Testis (tissue), 2 donors: Measurements from ENCODE around the gene PSMG4.

Experiments used
- POLR2A ChIP-seq: fragments of 450-650 bp; IDR thresholded peaks from one replicate; pipeline ENCODE4 v1.6.1; 2017; ENCODE audit warnings: antibody characterized with exemption, mild to moderate bottlenecking, moderate library complexity
- TF ChIP-seq, protein P1 (sequence below), 3 experiments: fragments of 450-650 bp in 2 of 3; fragments of 200-600 bp in 1 of 3; sonication (generic) in 1 of 3; IDR thresholded peaks; one replicate each; pipeline ENCODE4 v1.5.1; 2016 to 2019; ENCODE audit warnings: antibody characterized with exemption in 3 of 3, mild to moderate bottlenecking in 2 of 3, moderate library complexity in 1 of 3

DNA sequence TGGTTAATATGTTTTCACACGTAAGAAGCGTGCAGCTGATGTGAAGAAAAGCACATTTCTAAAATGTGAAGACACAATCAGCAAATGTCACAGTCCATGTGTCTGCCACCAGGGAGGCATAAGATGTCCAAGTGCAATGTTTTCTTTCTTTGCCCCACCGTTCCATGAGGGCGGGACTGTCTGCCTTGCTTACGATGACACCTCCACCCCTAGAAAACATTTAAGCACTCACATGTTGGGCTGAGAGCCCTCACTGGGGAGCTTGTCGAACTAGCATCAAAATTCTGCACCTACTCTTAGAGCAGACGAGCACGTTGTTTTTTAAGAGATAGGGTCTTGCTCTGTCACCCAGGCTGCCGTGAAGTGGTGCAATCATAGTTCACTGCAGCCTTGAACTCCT lies 57.6 kb downstream of the PSMG4 start:
- no peak for TF ChIP-seq POLR2A
- TF ChIP-seq, protein P1, sequence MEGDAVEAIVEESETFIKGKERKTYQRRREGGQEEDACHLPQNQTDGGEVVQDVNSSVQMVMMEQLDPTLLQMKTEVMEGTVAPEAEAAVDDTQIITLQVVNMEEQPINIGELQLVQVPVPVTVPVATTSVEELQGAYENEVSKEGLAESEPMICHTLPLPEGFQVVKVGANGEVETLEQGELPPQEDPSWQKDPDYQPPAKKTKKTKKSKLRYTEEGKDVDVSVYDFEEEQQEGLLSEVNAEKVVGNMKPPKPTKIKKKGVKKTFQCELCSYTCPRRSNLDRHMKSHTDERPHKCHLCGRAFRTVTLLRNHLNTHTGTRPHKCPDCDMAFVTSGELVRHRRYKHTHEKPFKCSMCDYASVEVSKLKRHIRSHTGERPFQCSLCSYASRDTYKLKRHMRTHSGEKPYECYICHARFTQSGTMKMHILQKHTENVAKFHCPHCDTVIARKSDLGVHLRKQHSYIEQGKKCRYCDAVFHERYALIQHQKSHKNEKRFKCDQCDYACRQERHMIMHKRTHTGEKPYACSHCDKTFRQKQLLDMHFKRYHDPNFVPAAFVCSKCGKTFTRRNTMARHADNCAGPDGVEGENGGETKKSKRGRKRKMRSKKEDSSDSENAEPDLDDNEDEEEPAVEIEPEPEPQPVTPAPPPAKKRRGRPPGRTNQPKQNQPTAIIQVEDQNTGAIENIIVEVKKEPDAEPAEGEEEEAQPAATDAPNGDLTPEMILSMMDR (IDR thresholded peaks at IDR 0.05) = no peak
